ENCODE results near the gene ZNF665. TPM values are rescaled to one million over a fixed set of nuclear protein-coding genes. Genes with fewer than 3 reads are reported as not detected.
A peak's percentile ranks its signal among the peaks of the same experiment; 100 is the strongest.
"Not testable (repeated sequence)": the region's sequence is repeated elsewhere in the genome, so short reads cannot be mapped to it uniquely, and the experiment has no call there.

ZNF665 gene
- total RNA-seq, 4 donors from 2014 or later: 0.13 to 0.27 TPM; not detected in 2

DNA sequence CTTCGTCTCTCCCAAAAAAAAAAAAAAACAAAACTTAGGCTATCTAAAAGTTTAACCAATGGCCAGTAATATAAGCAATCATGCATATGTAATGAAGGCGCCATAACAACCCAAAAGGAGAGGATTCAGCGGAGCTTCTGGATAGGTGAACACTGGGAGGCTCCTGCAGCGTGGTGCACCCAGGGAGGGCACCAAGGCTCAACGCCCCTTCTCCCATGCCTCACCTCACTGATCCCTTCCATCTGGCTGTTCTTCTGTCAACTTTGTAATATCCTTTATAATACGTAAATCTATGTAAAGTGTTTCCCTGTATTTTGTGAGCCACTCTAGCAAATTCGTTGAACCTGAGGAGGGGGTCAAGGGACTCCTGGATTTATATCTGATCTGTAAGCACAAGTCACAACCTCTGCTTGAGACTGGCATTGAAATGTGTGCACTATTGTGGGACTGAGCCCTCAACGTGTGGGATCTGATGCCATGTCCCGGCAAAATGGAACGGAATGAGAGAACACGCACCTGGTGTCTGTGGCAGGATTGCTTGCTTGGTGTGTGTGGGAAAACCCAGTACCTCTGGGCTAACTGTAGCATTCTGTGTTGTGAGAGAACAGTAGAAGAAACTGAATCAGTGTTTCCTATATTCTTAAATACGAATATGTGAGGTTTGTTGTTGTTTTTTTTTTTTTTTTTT is 521 bp upstream of the ZNF665 start:
- H3K27ac ChIP-seq: no peak overlapping the region
- TF ChIP-seq POLR2A (IDR thresholded peaks at IDR 0.05): no peak
- TF ChIP-seq, protein P1, sequence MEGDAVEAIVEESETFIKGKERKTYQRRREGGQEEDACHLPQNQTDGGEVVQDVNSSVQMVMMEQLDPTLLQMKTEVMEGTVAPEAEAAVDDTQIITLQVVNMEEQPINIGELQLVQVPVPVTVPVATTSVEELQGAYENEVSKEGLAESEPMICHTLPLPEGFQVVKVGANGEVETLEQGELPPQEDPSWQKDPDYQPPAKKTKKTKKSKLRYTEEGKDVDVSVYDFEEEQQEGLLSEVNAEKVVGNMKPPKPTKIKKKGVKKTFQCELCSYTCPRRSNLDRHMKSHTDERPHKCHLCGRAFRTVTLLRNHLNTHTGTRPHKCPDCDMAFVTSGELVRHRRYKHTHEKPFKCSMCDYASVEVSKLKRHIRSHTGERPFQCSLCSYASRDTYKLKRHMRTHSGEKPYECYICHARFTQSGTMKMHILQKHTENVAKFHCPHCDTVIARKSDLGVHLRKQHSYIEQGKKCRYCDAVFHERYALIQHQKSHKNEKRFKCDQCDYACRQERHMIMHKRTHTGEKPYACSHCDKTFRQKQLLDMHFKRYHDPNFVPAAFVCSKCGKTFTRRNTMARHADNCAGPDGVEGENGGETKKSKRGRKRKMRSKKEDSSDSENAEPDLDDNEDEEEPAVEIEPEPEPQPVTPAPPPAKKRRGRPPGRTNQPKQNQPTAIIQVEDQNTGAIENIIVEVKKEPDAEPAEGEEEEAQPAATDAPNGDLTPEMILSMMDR (IDR thresholded peaks at IDR 0.05 in 4 of 5, conservative IDR thresholded peaks at IDR 0.05 in 1 of 5): no peak
- peak overlapping the region; percentile 56 to 71 (median 66) for H3K4me3 ChIP-seq
- H3K9me3 ChIP-seq: no peaks in the 10 kb centered on the region
- H3K27me3 ChIP-seq: no peaks in the 10 kb centered on the region
- DNase-seq (no peak), ATAC-seq (no peak)
- intact Hi-C loops (cut with DNase I; ENCODE audit: low total_unique reads): loop anchor here (10.0 kb wide), 2 partner anchors 241 to 271 kb away; partner anchors contain the start of genes ZNF761 and ZNF813
- peaks cover 3 to 5% of the 10 kb centered on the region in 2 donors for H3K4me1 ChIP-seq
- no peaks in the 10 kb centered on the region for H3K36me3 ChIP-seq
- in situ Hi-C loops (cut with MboI; ENCODE audit: low sequenced_read_pairs in 4 of 4): loop anchor here in 1 of 4 donors (25.0 kb wide), 1 partner anchor 319 kb away; no protein-coding TSS in a partner anchor

DNA sequence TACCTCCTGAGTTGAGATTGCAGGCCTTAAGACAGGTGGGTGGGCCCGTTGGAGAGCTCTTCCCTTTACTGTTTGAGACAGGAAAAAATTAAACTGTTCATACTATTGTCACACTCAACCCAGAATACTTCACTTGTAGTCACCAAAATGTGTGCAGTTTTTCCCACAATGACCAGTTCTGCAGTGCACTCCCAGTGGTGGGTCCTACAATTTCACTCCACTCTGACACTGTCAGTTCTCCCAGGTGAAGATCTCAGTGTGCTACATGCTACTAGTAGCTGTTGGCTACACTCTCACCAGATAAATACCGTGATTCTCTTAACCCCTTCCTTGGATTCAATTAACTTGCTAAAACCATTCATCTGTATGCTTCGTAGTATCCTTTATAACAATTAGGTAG is 2.9 kb downstream of the ZNF665 start:
- intact Hi-C loops (cut with DNase I; ENCODE audit: low total_unique reads): loop anchor here (10.0 kb wide), 2 partner anchors 245 to 275 kb away; partner anchors contain the start of genes ZNF761 and ZNF813
- peaks cover 0 to 3% of the 10 kb centered on the region in 2 donors for H3K4me1 ChIP-seq
- H3K27ac ChIP-seq: no peak overlapping the region
- H3K27me3 ChIP-seq: no peaks in the 10 kb centered on the region
- H3K4me3 ChIP-seq: no peak overlapping the region
- DNase-seq (no peak), ATAC-seq (no peak)
- TF ChIP-seq POLR2A (IDR thresholded peaks at IDR 0.05): no peak
- TF ChIP-seq, protein P1 (IDR thresholded peaks at IDR 0.05 in 4 of 5, conservative IDR thresholded peaks at IDR 0.05 in 1 of 5): no peak
- no peaks in the 10 kb centered on the region for H3K9me3 ChIP-seq
- H3K36me3 ChIP-seq: no peaks in the 10 kb centered on the region
- in situ Hi-C loops (cut with MboI; ENCODE audit: low sequenced_read_pairs in 4 of 4): loop anchor here in 1 of 4 donors (25.0 kb wide), 1 partner anchor 322 kb away; no protein-coding TSS in a partner anchor

DNA sequence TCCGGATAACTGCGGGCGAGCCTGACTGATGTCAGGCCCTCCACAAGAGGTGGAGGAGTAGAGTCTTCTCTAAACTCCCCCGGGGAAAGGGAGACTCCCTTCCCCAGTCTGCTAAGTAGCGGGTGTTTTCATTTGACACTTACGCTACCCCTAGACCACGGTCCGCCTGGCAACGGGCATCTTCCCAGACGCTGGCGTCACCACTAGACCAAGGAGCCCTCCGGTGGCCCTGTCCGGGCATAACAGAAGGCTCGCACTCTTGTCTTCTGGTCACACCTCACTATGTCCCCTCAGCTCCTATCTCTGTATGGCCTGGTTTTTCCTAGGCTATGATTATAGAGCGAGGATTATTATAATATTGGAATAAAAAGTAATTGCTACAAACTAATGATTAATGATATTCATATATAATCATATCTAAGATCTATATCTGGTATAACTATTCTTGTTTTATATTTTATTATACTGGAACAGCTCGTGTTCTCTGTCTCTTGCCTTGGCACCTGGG is 3.4 kb downstream of the ZNF665 start:
- not testable (repeated sequence) for ATAC-seq, H3K4me1 ChIP-seq, H3K27ac ChIP-seq, H3K36me3 ChIP-seq, DNase-seq, H3K9me3 ChIP-seq, H3K27me3 ChIP-seq, H3K4me3 ChIP-seq
- in situ Hi-C loops (cut with MboI; ENCODE audit: low sequenced_read_pairs in 4 of 4): loop anchor here in 1 of 4 donors (25.0 kb wide), 1 partner anchor 323 kb away; no protein-coding TSS in a partner anchor
- intact Hi-C loops (cut with DNase I; ENCODE audit: low total_unique reads): loop anchor here (10.0 kb wide), 2 partner anchors 245 to 275 kb away; partner anchors contain the start of genes ZNF761 and ZNF813

DNA sequence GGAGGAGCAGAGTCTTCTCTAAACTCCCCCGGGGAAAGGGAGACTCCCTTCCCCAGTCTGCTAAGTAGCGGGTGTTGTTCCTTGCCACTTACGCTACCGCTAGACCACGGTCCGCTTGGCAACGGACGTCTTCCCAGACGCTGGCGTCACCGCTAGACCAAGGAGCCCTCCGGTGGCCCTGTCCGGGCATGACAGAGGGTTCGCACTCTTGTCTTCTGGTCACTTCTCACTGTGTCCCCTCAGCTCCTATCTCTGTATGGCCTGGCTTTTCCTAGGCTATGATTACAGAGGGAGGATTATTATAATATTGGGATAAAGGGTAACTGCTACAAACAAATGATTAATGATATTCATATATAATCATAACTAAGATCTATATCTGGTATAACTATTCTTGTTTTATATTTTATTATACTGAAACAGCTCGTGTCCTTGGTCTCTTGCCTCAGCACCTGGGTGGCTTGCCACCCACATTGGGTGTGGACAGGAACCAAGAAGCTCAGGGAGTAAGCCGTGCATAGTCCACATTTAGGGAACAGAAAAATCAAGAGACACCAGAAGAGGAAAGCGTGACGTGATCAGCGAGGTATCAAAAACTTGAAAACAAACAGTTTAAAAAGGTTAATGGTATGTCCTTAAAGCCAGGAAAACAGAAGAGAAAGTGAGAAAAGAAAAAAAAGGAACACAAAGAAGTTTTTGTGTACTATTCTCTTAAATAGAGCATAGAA is 7.8 kb downstream of the ZNF665 start:
- H3K36me3 ChIP-seq; intact Hi-C loops (cut with DNase I; ENCODE audit: low total_unique reads); H3K4me3 ChIP-seq; H3K4me1 ChIP-seq; ATAC-seq; H3K27me3 ChIP-seq; H3K9me3 ChIP-seq; DNase-seq; H3K27ac ChIP-seq: not testable (repeated sequence)
- in situ Hi-C loops (cut with MboI; ENCODE audit: low sequenced_read_pairs in 4 of 4): loop anchor here in 1 of 4 donors (25.0 kb wide), 1 partner anchor 327 kb away; no protein-coding TSS in a partner anchor

DNA sequence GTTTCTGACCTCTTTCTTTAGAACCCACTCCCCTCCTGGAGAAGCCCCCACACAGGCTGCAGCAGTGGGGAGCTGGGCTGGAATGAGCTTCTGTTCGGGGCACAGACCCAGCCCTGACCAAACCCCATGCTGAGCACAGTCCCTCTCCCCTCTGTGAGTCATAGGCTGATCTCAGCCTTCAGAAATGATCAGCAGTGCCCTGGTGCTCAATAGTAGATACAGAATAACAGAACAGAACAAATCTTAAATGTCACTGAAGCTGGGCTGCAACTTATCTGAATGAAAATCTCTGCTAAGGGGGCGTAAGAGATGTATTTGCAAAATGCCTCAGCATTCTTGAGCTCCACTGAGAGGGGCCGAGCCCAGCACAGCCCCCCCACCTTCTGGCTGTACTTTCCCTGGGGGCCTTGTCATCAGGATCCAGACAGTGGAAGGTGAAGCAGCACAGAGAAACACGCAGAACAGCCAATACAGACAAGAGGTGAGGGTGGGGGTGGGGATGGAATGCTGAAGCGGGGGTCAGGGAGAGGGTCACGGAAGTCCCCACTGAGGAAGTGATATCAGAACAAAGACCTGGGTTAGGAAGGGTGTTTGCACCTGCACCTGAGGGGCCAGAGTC is 9.9 kb downstream of the ZNF665 start:
- intact Hi-C loops (cut with DNase I; ENCODE audit: low total_unique reads) (no loop called here), in situ Hi-C loops (cut with MboI; ENCODE audit: low sequenced_read_pairs in 4 of 4) (loop anchor here in 1 of 4 donors (25.0 kb wide), 1 partner anchor 329 kb away; no protein-coding TSS in a partner anchor)
- ATAC-seq (no peak), DNase-seq (no peak)
- no peaks in the 10 kb centered on the region for H3K4me1 ChIP-seq
- H3K4me3 ChIP-seq: no peak overlapping the region
- H3K36me3 ChIP-seq: peaks cover 0 to 4% of the 10 kb centered on the region in 2 donors
- H3K27ac ChIP-seq: no peak overlapping the region
- H3K27me3 ChIP-seq: no peaks in the 10 kb centered on the region
- TF ChIP-seq, protein P1 (IDR thresholded peaks at IDR 0.05 in 4 of 5, conservative IDR thresholded peaks at IDR 0.05 in 1 of 5): no peak
- TF ChIP-seq POLR2A (IDR thresholded peaks at IDR 0.05): no peak
- no peaks in the 10 kb centered on the region for H3K9me3 ChIP-seq
